Kidney (tissue), 14 donors: ENCODE measurements around the gene SPINT1. TPM values are rescaled to one million over a fixed set of nuclear protein-coding genes. Genes with fewer than 3 reads are reported as not detected.
"Not testable (repeated sequence)": the region's sequence is repeated elsewhere in the genome, so short reads cannot be mapped to it uniquely, and the experiment has no call there.

ENCODE experiments used
- DNase-seq, 5 donors: peaks; one replicate each; pipeline ENCODE4 v3.0.0-alpha.2; 2013 to 2020
- FAIRE-seq: peaks from 2 replicates; lab custom pipeline; 2012; peaks lifted over from hg19 to GRCh38; lab: Jason Lieb, UNC
- H3K27ac ChIP-seq, 2 donors: one replicate each; pipeline ENCODE4 v1.7.0; 2013; ENCODE audit warnings: low read depth in 2 of 2, low read length in 2 of 2, inconsistent platforms in 1 of 2
- H3K27me3 ChIP-seq: one replicate; pipeline ENCODE4 v1.7.1; 2013; ENCODE audit warnings: low read length, inconsistent platforms; ENCODE audit not compliant: control insufficient read depth, insufficient read depth
- H3K36me3 ChIP-seq, 3 donors: one replicate each; pipeline versions ENCODE4 v1.7.0 to v1.7.1; 2013; ENCODE audit warnings: low read length in 3 of 3, control low read depth in 1 of 3, inconsistent platforms in 1 of 3; ENCODE audit not compliant: insufficient read depth in 3 of 3, control insufficient read depth in 2 of 3
- H3K4me1 ChIP-seq, 3 donors: one replicate each; pipeline versions ENCODE4 v1.7.0 to v1.7.1; 2013; ENCODE audit warnings: low read length in 3 of 3, inconsistent platforms in 1 of 3, low read depth in 1 of 3; ENCODE audit not compliant: control insufficient read depth in 2 of 3, insufficient read depth in 2 of 3
- H3K4me3 ChIP-seq, 3 donors: one replicate each; pipeline versions ENCODE4 v1.7.0 to v1.8.1; 2013; ENCODE audit warnings: low read length in 3 of 3, control low read depth in 1 of 3, inconsistent platforms in 1 of 3
- H3K9ac ChIP-seq, 3 donors: one replicate each; pipeline versions ENCODE4 v1.7.0 to v1.7.1; 2013; ENCODE audit warnings: low read length in 3 of 3, control low read depth in 1 of 3, inconsistent platforms in 1 of 3
- H3K9me3 ChIP-seq, 3 donors: one replicate each; pipeline versions ENCODE4 v1.7.0 to v1.7.1; 2013; ENCODE audit warnings: low read length in 3 of 3, control low read depth in 1 of 3, inconsistent platforms in 1 of 3; ENCODE audit not compliant: control insufficient read depth in 2 of 3, insufficient read depth in 1 of 3
- CTCF ChIP-seq: IDR thresholded peaks from 3 replicates; pipeline ENCODE4 v1.5.1; 2012; ENCODE audit warnings: mild to moderate bottlenecking, moderate library complexity, borderline replicate concordance; ENCODE audit not compliant: insufficient read depth; ENCODE audit errors: extremely low read depth
- intact Hi-C: fragments of 100-400 bp; cut with DNase I; formaldehyde crosslinking; loops from one replicate; pipeline ENCODE4 v1.11.1; 2022
- polyA plus RNA-seq: library from polyadenylated mRNA; stranded (reverse); fragments of 350-450 nt; fragmentation: Illumina TruSeq; extraction: RNeasy Lipid Tissue Mini Kit (QIAGEN cat#74804); gene quantifications from one replicate; pipeline ENCODE4 v1.2.3, GENCODE V29; 2014; ENCODE audit warnings: low read depth, low replicate concordance; ENCODE audit not compliant: insufficient read depth
- total RNA-seq: library from RNA; stranded (reverse); fragmentation: NEBNext Ultra II Directional; extraction: Animal tissue kit (Norgen Biotek cat#: 25700); gene quantifications from one replicate; pipeline ENCODE4 v1.2.1, GENCODE V29; 2021
- donor health status: control.
- donor health status: control.
- donor health status: control.
- donor health status: control.
- donor health status: control.
- donor health status: DM: yes; HTN: yes; CAD: no.
- donor health status: Normal renal cell carcinoma (clear cell type).

Gene SPINT1
- total and polyA plus RNA-seq, 2 donors from 2014 or later, result 112 to 114 TPM

- FAIRE-seq, result no peak
- intact Hi-C loops, result no loop called here
- H3K36me3 ChIP-seq, result peaks cover 0 to 32% (median 17%) of the 10 kb centered on the region in 3 donors
- H3K9ac ChIP-seq, result no peak overlapping the region
- H3K27me3 ChIP-seq, result no peaks in the 10 kb centered on the region
- peak; percentile 98 for TF ChIP-seq CTCF
- DNase-seq, result peak; percentile 88 to 92 (median 92)
- H3K9me3 ChIP-seq, result no peaks in the 10 kb centered on the region
- H3K27ac ChIP-seq, result peak overlapping the region in 1 of 2 donors; percentile 26
- H3K4me1 ChIP-seq, result peaks cover 0 to 3% (median 0%) of the 10 kb centered on the region in 3 donors
- H3K4me3 ChIP-seq, result no peak overlapping the region
Measured at GRCh38 chr15:40857601-40858341, 13.9 kb downstream of the SPINT1 start.

- no peak for TF ChIP-seq CTCF
- Histone ChIP-seq H3K4me1 (peaks cover 0 to 3% (median 0%) of the 10 kb centered on the region in 3 donors), H3K9ac (no peak overlapping the region), H3K9me3 (no peaks in the 10 kb centered on the region), H3K36me3 (peaks cover 0 to 24% (median 12%) of the 10 kb centered on the region in 3 donors), H3K4me3 (no peak overlapping the region), H3K27me3 (no peaks in the 10 kb centered on the region), H3K27ac (no peak overlapping the region)
- intact Hi-C loops, result no loop called here
- peak in 1 of 5 donors; percentile 45 for DNase-seq
- FAIRE-seq, result no peak
Measured at GRCh38 chr15:40858706-40859105, 14.9 kb downstream of the SPINT1 start.

GRCh38 chr15:40859206-40859851, 15.5 kb downstream of the SPINT1 start:
- FAIRE-seq, result no peak
- no peak overlapping the region for H3K27ac ChIP-seq
- peak overlapping the region in 1 of 3 donors; percentile 15 for H3K9ac ChIP-seq
- TF ChIP-seq CTCF, result peak; percentile 62
- no peaks in the 10 kb centered on the region for H3K9me3 ChIP-seq
- H3K4me1 ChIP-seq, result peaks cover 0 to 3% (median 0%) of the 10 kb centered on the region in 3 donors
- H3K4me3 ChIP-seq, result no peak overlapping the region
- intact Hi-C loops, result no loop called here
- peak; percentile 85 to 91 (median 90) for DNase-seq
- H3K36me3 ChIP-seq, result peaks cover 0 to 23% (median 10%) of the 10 kb centered on the region in 3 donors
- H3K27me3 ChIP-seq, result no peaks in the 10 kb centered on the region

- not testable (repeated sequence) for H3K4me1 ChIP-seq, H3K9me3 ChIP-seq, FAIRE-seq
Measured at GRCh38 chr15:40861147-40861546, 17.3 kb downstream of the SPINT1 start.

More at GRCh38 chr15:40861147-40861546, 17.3 kb downstream of the SPINT1 start:
- H3K36me3 ChIP-seq, H3K27ac ChIP-seq, H3K9ac ChIP-seq, H3K27me3 ChIP-seq, H3K4me3 ChIP-seq, DNase-seq, intact Hi-C loops: not testable (repeated sequence)
